ENCODE data around the gene PRKCE. TPM values are rescaled to one million over a fixed set of nuclear protein-coding genes. Genes with fewer than 3 reads are reported as not detected.

The PRKCE gene
- total and polyA plus RNA-seq, 2 donors (not counting 3 experiments of a cell fraction or from before 2014, with no cell fraction given): 27.9 to 33.9 TPM

DNA sequence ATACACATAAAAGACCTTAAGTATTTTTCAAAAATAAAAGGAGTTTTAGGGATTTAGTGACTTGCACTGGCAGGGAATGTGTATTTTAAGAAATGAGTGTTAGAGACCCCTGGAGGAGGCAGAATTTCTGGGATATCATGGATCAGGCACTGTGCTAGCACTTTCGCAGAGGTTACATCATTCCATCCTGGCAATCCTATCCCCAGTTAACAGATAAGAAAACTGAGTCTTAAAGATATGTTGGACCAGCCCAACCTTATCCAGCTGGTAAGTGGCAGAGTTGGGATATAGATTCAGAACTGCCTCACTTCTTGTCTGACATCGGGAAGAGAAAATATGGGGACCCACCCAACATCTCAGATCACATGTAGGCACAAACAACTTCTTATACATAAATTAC lies 485.5 kb downstream of the PRKCE start:
- BruUV-seq (replicated peaks): no TSS peak
- H3K4me1 ChIP-seq (ENCODE audit: control insufficient read depth, extremely low read depth, insufficient read depth, low read length): peaks cover 16% of the 10 kb centered on the region
- no peaks in the 10 kb centered on the region for H3K27me3 ChIP-seq (ENCODE audit: control insufficient read depth in 2 of 2, insufficient read depth in 2 of 2, low read length in 2 of 2)
- H3K79me2 ChIP-seq (ENCODE audit: control insufficient read depth, insufficient read depth, low read length): no peaks in the 10 kb centered on the region
- H3K4me3 ChIP-seq (replicated peaks in 1 of 3; ENCODE audit: insufficient read depth in 1 of 3, low read depth in 1 of 3, low read length in 3 of 3): no peak overlapping the region
- DNase-seq (ENCODE audit: low read depth, low spot score) (no peak), FAIRE-seq (no peak)
- no peak overlapping the region for H3K27ac ChIP-seq (ENCODE audit: insufficient read depth, low read depth, low read length)
- H3K9ac ChIP-seq (replicated peaks; ENCODE audit: extremely low read depth, insufficient read depth, low read length): no peak overlapping the region
- H3K9me3 ChIP-seq (replicated peaks; ENCODE audit: control insufficient read depth, insufficient read depth, low read length): no peaks in the 10 kb centered on the region
- no peaks in the 10 kb centered on the region for H3K36me3 ChIP-seq (ENCODE audit: control insufficient read depth in 2 of 2, extremely low read depth in 1 of 2, insufficient read depth in 2 of 2, low read length in 2 of 2)
- intact Hi-C loops (cut with micrococcal nuclease): no loop called here
- dilution Hi-C loops (cut with MboI; ENCODE audit: extremely low pct_ligation_motif_present, low sequenced_read_pairs): no loop called here
- POLR2A ChIA-PET: no interaction called here
- no peaks in the 10 kb centered on the region for H4K20me1 ChIP-seq (replicated peaks; ENCODE audit: control insufficient read depth, extremely low read depth, insufficient read depth, low read length)
- no peak overlapping the region for H3K4me2 ChIP-seq (ENCODE audit: insufficient read depth, low read length)
- H2AFZ ChIP-seq (ENCODE audit: low read depth, low read length): no peak overlapping the region
- TF ChIP-seq GATA2 (IDR thresholded peaks at IDR 0.05; ENCODE audit: insufficient read depth, insufficient read length, low read depth, low read length): no peak
- TF ChIP-seq, protein P1, sequence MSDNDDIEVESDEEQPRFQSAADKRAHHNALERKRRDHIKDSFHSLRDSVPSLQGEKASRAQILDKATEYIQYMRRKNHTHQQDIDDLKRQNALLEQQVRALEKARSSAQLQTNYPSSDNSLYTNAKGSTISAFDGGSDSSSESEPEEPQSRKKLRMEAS (IDR thresholded peaks at IDR 0.05; ENCODE audit: insufficient read depth, insufficient read length): no peak
- TF ChIP-seq FOS (IDR thresholded peaks at IDR 0.05; ENCODE audit: borderline replicate concordance, insufficient read depth, low read length): no peak
- TF ChIP-seq POLR2AphosphoS5 (IDR thresholded peaks at IDR 0.05; ENCODE audit: insufficient read depth, low read depth, low read length): no peak
- TF ChIP-seq MYC (IDR thresholded peaks at IDR 0.05; ENCODE audit: low read depth, low read length): no peak
- no peak for TF ChIP-seq EZH2 (IDR thresholded peaks at IDR 0.05; ENCODE audit: borderline replicate concordance, low read depth, low read length, severe bottlenecking)
- no peak for TF ChIP-seq JUN (IDR thresholded peaks at IDR 0.05; ENCODE audit: borderline replicate concordance, insufficient read depth, insufficient read length, low read depth)
- TF ChIP-seq POLR2A (IDR thresholded peaks at IDR 0.05; ENCODE audit: low read depth, low read length): no peak
- TF ChIP-seq, protein P2, sequence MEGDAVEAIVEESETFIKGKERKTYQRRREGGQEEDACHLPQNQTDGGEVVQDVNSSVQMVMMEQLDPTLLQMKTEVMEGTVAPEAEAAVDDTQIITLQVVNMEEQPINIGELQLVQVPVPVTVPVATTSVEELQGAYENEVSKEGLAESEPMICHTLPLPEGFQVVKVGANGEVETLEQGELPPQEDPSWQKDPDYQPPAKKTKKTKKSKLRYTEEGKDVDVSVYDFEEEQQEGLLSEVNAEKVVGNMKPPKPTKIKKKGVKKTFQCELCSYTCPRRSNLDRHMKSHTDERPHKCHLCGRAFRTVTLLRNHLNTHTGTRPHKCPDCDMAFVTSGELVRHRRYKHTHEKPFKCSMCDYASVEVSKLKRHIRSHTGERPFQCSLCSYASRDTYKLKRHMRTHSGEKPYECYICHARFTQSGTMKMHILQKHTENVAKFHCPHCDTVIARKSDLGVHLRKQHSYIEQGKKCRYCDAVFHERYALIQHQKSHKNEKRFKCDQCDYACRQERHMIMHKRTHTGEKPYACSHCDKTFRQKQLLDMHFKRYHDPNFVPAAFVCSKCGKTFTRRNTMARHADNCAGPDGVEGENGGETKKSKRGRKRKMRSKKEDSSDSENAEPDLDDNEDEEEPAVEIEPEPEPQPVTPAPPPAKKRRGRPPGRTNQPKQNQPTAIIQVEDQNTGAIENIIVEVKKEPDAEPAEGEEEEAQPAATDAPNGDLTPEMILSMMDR (IDR thresholded peaks at IDR 0.05; ENCODE audit: extremely low read depth in 1 of 2, insufficient read depth in 1 of 2, low read depth in 1 of 2, low read length in 2 of 2): no peak
- no peaks in the 10 kb centered on the region for H3K9me1 ChIP-seq (replicated peaks; ENCODE audit: control insufficient read depth, extremely low read depth, insufficient read depth, low read length)
- CTCF ChIA-PET: no interaction called here
